Psoas muscle (tissue), 8 donors: ENCODE results near the gene TMED1. TPM values are rescaled to one million over a fixed set of nuclear protein-coding genes. Genes with fewer than 3 reads are reported as not detected.
A peak's percentile ranks its signal among the peaks of the same experiment; 100 is the strongest.

Source experiments
- ATAC-seq, 4 donors: fragments of 200-7000 bp; cut with Tn5 transposase; one replicate each; pipeline ENCODE4 v1.9.1; 2020; ENCODE audit warnings: moderate library complexity in 3 of 4, mild to moderate bottlenecking in 2 of 4
- DNase-seq, 2 donors: peaks; one replicate each; pipeline ENCODE4 v3.0.0-alpha.2; 2020
- H3K27ac ChIP-seq: fragments of 200-600 bp; one replicate; pipeline ENCODE4 v1.8.0; 2022
- H3K27me3 ChIP-seq, 3 donors: fragments of 200-600 bp in 1 of 3; one replicate each; pipeline versions ENCODE4 v1.6.1 to v1.8.0; 2013 to 2022; ENCODE audit warnings: low read length in 2 of 3, mild to moderate bottlenecking in 2 of 3, moderate library complexity in 1 of 3; ENCODE audit not compliant: insufficient read depth in 3 of 3
- H3K36me3 ChIP-seq, 2 donors: fragments of 200-600 bp in 1 of 2; one replicate each; pipeline versions ENCODE4 v1.6.1 to v1.8.0; 2013 to 2022; ENCODE audit warnings: low read depth in 1 of 2, mild to moderate bottlenecking in 1 of 2, moderate library complexity in 1 of 2; ENCODE audit not compliant: insufficient read depth in 1 of 2
- H3K4me1 ChIP-seq: fragments of 200-600 bp; one replicate; pipeline ENCODE4 v1.8.0; 2022
- H3K4me3 ChIP-seq: fragments of 200-600 bp; one replicate; pipeline ENCODE4 v1.8.0; 2022; ENCODE audit warnings: mild to moderate bottlenecking
- H3K9me3 ChIP-seq: fragments of 200-600 bp; one replicate; pipeline ENCODE4 v1.8.0; 2022
- CTCF ChIP-seq: fragments of 200-600 bp; IDR thresholded peaks from one replicate; pipeline ENCODE4 v1.8.0; 2022; ENCODE audit warnings: antibody characterized with exemption
- WGBS, 3 donors: extraction: QIAGEN DNeasy Blood & Tissue Kit; methylation state at CpG; one replicate each; pipeline versions ENCODE4 v1.1.6 to v1.1.7; 2013; 5-methylcytosine and 5-hydroxymethylcytosine counted together
- intact Hi-C, 2 donors: fragments of 100-400 bp; cut with DNase I; formaldehyde crosslinking; loops; one replicate each; pipeline versions ENCODE4 v1.11.0 to v1.14.2; 2022
- polyA plus RNA-seq, 3 donors: library from polyadenylated mRNA; stranded (reverse); fragments of 200-250 nt; gene quantifications; one replicate each; pipeline ENCODE4 v1.2.3, GENCODE V29; 2013
- total RNA-seq, 4 donors: library from RNA; stranded (reverse); fragmentation: NEBNext Ultra II Directional in 2 of 4; extraction: Animal tissue kit (Norgen Biotek cat#: 25700) in 2 of 4; gene quantifications; one replicate each; pipeline versions ENCODE4 v1.2.1 to v1.2.4, GENCODE V29; 2021 to 2023
- donor health status: healthy with polysubstance abuse.
- donor health status: DM: no; HTN: no; CAD: no; lungs with moderate emphysema.
- donor health status: Bipolar disorder and iron deficiency.
- donor health status: healthy.
- donor health status: DM: yes; HTN: yes; CAD: no.
- donor health status: DM: no; HTN: no; CAD: no.
- donor health status: DM: no; HTN: no; CAD: no.
- donor health status: DM: yes; HTN: yes; CAD: no.

The TMED1 gene
- total and polyA plus RNA-seq, 7 donors: 30.1 to 79.3 (median 37.5) TPM

GRCh38 chr19:10826231-10826630 lies 9.8 kb downstream of the TMED1 start:
- DNase-seq: peak in 1 of 2 donors; percentile 33
- H3K4me1 ChIP-seq: no peaks in the 10 kb centered on the region
- no peak overlapping the region for H3K4me3 ChIP-seq
- H3K36me3 ChIP-seq: peaks cover 3 to 95% of the 10 kb centered on the region in 2 donors
- no peak for ATAC-seq
- H3K27ac ChIP-seq: no peak overlapping the region
- intact Hi-C loops: no loop called here
- H3K9me3 ChIP-seq: no peaks in the 10 kb centered on the region
- TF ChIP-seq CTCF: no peak
- H3K27me3 ChIP-seq: no peaks in the 10 kb centered on the region
- 86 to 90% (median 88%) methylated on average over 7 of the region's 7 CpGs for WGBS, 3 donors

- DNase-seq: no peak
- no peaks in the 10 kb centered on the region for H3K9me3 ChIP-seq
Observed at GRCh38 chr19:10823690-10824089, 12.3 kb downstream of the TMED1 start.

GRCh38 chr19:10820173-10820572 lies 15.8 kb downstream of the TMED1 start:
- H3K4me1 ChIP-seq: no peaks in the 10 kb centered on the region
- intact Hi-C loops: no loop called here
- H3K36me3 ChIP-seq: peaks cover 3 to 67% of the 10 kb centered on the region in 2 donors
- peak; percentile 10 for TF ChIP-seq CTCF
- H3K27me3 ChIP-seq: no peaks in the 10 kb centered on the region
- H3K9me3 ChIP-seq: no peaks in the 10 kb centered on the region
- ATAC-seq: no peak
- peak in 1 of 2 donors; percentile 29 for DNase-seq
- 81 to 89% (median 87%) methylated on average over 7 of the region's 7 CpGs for WGBS, 3 donors
- no peak overlapping the region for H3K4me3 ChIP-seq
- no peak overlapping the region for H3K27ac ChIP-seq

More at GRCh38 chr19:10823690-10824089, 12.3 kb downstream of the TMED1 start:
- no peak overlapping the region for H3K27ac ChIP-seq
- no peak for TF ChIP-seq CTCF
- H3K4me3 ChIP-seq: no peak overlapping the region
- ATAC-seq: no peak
- H3K4me1 ChIP-seq: no peaks in the 10 kb centered on the region
- 89 to 94% (median 92%) methylated on average over 12 of the region's 12 CpGs for WGBS, 3 donors
- H3K36me3 ChIP-seq: peaks cover 3 to 92% of the 10 kb centered on the region in 2 donors
- H3K27me3 ChIP-seq: no peaks in the 10 kb centered on the region
- intact Hi-C loops: no loop called here

- ATAC-seq (no peak), DNase-seq (peak in 1 of 2 donors; percentile 35)
- Histone ChIP-seq H3K9me3 (no peaks in the 10 kb centered on the region), H3K27ac (no peak overlapping the region), H3K4me1 (no peaks in the 10 kb centered on the region), H3K36me3 (peaks cover 3 to 67% of the 10 kb centered on the region in 2 donors), H3K4me3 (no peak overlapping the region), H3K27me3 (no peaks in the 10 kb centered on the region)
- intact Hi-C loops: no loop called here
- TF ChIP-seq CTCF: no peak
- WGBS, 3 donors: 95 to 96% (median 95%) methylated on average over 27 of the region's 27 CpGs
Observed at GRCh38 chr19:10819124-10820060, 16.6 kb downstream of the TMED1 start.
